GM19099 (cell line): Measurements from ENCODE around the gene MEIOB.

Experiments used
- POLR2A ChIP-seq: IDR thresholded peaks from 3 replicates; pipeline ENCODE4 v1.6.1; 2011; ENCODE audit warnings: low read depth; ENCODE audit not compliant: insufficient read length; ENCODE audit errors: extremely low read depth

MEIOB gene

DNA sequence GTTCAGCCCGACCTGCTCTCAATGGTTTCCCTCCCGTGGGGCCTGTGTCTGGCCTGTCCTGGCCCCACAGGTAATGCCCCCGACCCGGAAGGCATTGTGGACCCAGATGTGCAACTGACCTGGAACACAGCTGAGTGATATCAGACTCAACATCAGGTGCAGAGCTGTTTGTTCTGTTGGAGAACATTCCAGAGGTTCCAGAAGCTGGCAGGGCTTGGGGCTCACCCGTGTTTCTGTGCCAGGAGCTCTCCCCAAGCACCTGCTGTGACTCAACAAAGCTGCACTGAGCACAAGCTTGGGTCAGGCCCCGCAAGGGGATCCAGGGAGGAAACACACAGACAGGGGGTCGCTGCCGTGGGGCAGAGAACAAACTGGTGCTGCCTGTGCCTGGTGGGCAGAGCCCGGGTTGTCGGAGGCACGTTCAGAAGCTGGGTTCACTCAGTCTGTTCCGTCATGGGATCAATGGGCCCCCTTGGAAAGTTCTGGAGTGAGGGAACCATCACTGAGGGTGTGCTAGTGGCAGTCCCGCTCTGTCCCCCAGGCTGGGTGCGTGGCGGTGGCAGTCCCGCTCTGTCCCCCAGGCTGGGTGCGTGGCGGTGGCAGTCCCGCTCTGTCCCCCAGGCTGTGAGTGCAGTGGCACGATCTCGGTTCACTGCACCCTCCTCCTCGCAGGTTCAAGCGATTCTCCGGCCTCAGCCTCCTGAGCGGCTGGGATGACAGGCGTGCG is 24.1 kb upstream of the MEIOB start:
- no peak for TF ChIP-seq POLR2A

DNA sequence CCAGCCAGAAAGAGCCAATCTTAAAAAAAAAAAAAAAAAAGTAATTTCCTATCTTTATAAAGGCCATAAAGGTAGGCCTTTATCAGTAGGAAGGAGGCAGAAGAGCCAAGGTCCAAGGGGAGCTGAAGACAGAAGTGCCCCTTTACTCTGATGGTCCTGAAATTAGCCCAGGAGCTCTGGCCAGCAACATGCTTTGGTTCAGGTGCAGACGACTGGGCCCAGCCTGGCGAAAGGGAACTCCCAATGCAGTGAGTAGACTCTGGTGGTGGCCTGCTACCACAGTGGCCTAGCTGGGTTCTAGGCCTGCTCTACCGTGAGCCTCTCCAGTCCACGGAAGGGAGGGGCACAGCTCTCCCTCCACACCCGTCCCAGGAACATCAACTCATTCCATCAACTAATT is 23.1 kb upstream of the MEIOB start:
- TF ChIP-seq POLR2A: no peak

DNA sequence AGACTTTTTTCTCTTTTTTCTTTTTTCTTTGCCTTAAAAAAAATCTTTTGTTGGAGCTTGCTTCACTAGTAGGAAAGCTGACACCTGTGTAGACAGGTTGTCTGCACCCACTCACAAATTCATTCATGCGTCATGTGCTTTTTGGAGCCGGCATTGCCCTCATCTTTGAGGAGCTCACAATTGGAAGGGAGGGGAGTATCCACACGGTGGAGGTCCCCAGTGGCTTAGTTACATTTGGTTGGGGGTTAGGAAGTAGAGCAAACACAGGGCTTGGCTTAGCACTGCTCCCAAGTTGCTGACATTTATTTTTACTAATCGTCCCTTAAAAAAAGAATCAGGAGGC is 18.7 kb upstream of the MEIOB start:
- no peak for TF ChIP-seq POLR2A

DNA sequence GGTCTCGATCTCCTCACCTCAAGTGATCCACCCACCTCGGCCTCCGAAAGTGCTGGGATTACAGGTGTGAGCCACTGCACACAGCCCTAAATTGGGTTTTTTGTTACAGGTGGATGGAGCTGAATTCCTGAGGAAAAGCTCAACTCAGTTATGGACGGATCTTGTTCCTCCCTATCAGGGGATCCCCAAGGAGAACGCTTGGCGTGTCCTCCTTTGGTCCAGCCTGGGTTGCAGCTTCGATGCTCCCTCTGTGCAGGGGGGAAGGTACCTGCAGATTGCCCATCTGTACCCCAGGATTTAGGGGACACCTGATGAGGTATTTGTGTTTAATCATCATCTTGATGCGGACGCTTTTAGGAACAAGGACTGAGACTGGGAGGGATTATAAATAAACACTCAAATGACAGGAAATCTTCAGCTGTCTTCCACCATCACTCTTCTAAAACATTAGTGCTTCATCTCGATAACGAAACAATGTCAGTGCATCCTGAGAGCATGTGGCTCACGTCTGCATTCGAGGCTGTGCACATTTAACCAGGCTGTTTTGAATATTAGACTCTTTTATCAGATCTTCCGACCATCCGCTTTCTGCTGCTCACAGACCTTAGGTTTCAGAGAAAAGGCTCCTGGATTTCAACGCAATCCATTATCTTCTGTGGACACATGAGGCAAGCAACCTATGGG is 18.2 kb upstream of the MEIOB start:
- TF ChIP-seq POLR2A: no peak

- no peak for TF ChIP-seq POLR2A
Measured at GRCh38 chr16:1887711-1888354, 15.9 kb upstream of the MEIOB start.

DNA sequence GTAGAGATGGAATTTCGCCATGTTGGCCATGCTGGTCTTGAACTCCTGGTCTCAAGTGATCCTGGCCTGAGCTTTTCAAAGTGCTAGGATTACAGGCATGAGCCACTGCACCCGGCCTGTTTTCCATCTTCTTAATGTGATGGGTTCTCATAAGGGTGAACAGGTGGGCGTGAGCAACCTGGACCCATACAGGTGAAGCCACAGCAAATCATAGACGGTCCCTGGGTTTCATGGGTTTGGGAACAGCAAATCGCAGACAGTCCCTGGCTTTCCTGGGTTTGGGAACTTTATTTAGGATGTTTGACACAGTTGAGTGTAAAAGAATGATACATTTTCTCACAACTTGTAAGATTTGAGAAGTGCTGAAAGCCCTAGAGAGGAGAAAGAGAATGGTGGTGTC is 12.9 kb upstream of the MEIOB start:
- no peak for TF ChIP-seq POLR2A

- TF ChIP-seq POLR2A: no peak
Measured at GRCh38 chr16:1884155-1884760, 12.3 kb upstream of the MEIOB start.

- TF ChIP-seq POLR2A: no peak
Measured at GRCh38 chr16:1879477-1879876, 7.5 kb upstream of the MEIOB start.

DNA sequence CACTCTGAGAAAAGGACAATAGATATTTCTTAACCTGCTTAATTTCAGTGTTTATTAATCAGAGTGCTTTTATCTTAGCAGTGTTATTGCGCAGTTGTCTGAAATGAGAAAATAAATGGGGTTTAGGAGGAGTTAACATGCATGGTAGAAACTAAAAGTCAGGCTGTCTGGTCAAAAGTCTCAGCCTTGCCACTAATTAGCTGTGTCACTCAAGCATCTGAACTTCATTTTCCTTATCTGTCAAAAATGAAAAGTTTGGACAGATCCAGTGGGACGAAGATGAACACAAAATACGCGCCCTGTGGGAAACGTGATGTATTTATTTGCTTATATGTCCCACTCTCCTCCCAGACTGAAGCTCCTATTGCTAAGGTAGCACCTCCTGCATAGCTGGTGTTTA is 6.3 kb upstream of the MEIOB start:
- TF ChIP-seq POLR2A: no peak

GRCh38 chr16:1877804-1878203 is 5.8 kb upstream of the MEIOB start:
- TF ChIP-seq POLR2A: no peak

DNA sequence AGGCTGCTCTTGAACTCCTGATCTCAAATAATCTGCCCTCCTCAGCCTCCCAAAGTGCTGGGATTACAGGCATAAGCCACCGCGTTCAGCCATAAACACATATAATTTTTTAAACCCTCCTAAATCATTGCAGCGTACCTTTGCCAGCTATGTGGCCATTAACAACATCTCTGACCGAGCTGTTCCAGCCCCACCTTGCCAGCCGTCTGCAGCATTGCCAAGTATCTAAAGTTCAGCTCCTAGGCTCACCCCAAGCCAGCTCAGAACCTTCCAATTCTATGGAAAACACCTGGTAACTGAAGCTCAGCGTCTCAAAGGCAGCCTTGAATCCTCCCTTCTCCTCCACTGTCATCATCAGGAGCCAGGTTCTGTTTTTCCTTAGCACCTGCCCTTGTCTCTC is 5.1 kb upstream of the MEIOB start:
- TF ChIP-seq POLR2A: no peak

DNA sequence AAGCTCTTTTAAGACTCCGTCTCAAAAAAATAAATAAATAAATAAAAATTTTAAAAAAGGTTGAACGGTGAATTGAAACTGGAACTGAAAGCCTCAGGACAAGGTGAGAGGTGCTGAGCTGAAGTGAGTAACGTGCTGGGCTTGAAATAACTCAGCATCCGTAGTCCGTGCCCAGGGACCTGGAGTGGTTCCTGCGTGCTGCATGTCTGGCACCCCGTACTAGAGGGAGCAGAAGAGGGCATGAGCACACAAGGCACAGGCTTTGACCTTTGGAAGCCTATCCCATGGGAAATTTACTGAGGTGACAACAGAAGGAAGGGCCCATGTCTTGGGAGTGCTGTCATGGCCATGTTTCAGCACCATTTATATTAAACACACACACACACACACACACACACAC is 4.5 kb upstream of the MEIOB start:
- no peak for TF ChIP-seq POLR2A

DNA sequence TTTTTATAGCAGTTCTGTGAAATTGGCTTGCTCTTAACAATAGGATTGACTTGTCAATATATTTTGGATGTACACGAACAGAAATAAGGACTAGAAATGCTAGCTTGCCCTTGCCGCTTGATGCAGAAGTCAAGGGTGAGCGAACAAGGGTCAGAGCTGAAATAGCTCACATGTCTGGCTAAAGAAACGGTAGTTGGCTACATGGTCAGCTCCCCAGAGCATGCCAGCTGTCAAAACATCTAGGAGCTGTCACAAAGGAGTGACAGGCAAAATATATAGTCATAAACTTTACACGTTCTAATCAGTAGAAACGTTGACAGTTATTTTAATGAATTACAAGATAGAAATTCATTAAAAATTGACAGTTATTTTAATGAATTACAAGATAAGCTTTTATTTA is 2.9 kb upstream of the MEIOB start:
- no peak for TF ChIP-seq POLR2A

DNA sequence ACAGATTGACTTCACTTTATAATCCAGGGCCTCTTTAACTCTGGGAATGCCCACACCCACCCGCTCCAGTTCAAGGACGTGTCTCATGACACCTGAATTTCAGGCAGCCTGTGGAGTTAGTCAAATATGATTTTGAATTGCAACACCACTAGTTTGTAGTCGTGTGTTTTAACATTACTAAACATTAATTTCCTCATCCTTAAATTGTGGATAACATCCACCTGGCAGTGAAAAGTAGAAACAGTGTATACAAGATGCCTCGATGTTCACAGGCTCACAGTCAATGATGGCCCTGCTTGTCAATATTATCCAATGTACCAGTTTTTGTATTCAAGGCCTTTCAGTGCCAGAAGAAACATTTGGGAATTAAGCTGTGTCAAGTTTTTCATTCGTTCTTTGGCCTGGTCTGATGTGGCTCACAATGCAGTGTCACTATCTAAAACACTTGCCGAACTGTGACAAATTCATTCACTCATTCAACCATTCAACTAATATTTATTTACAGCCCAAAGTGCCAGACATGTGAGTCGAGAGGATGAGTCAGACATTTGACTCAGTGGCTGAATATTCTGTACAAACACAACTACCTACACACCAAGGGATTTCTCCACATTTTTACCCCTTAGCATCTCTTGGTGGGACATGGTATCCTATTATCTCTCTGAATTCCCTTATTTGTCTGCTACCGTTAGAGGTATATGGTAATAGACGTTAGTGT is 1.4 kb downstream of the MEIOB start:
- no peak for TF ChIP-seq POLR2A
